Type B pancreatic cell (in vitro differentiated cells): ENCODE data around the gene IL1RAPL2. TPM values are rescaled to one million over a fixed set of nuclear protein-coding genes. Genes with fewer than 3 reads are reported as not detected.
"Not testable (repeated sequence)": the region's sequence is repeated elsewhere in the genome, so short reads cannot be mapped to it uniquely, and the experiment has no call there.

Experiments
- DNase-seq: peaks from one replicate; pipeline ENCODE4 v3.0.0; 2021; ENCODE audit warnings: mixed read lengths; ENCODE audit not compliant: unreplicated experiment; ENCODE audit errors: extremely low spot score
- H3K27ac Mint-ChIP-seq: 2 replicates; pipeline ENCODE4 v1.8.0; 2021; ENCODE audit warnings: mild to moderate bottlenecking, mixed read lengths
- H3K27me3 Mint-ChIP-seq: 2 replicates; pipeline ENCODE4 v1.8.0; 2021; ENCODE audit warnings: mixed read lengths
- H3K36me3 Mint-ChIP-seq: 2 replicates; pipeline ENCODE4 v1.8.0; 2021; ENCODE audit warnings: mixed read lengths
- H3K4me1 Mint-ChIP-seq: one replicate; pipeline ENCODE4 v1.8.0; 2021; ENCODE audit warnings: mixed read lengths; ENCODE audit not compliant: unreplicated experiment
- H3K4me3 Mint-ChIP-seq: 2 replicates; pipeline ENCODE4 v1.8.0; 2021; ENCODE audit warnings: mild to moderate bottlenecking, mixed read lengths
- H3K9me3 Mint-ChIP-seq: 2 replicates; pipeline ENCODE4 v1.8.0; 2021; ENCODE audit warnings: mixed read lengths
- CTCF ChIP-seq: fragments of 200-600 bp; sonication (generic); conservative IDR thresholded peaks from 2 replicates; pipeline ENCODE4 v1.5.0; 2021; ENCODE audit warnings: antibody characterized with exemption, mild to moderate bottlenecking
- total RNA-seq: library from RNA; stranded (reverse); gene quantifications from 2 replicates; pipeline ENCODE4 v1.2.1, GENCODE V29; 2021; ENCODE audit warnings: low replicate concordance

Gene IL1RAPL2
- total RNA-seq, 1 donor from 2014 or later, result 4.5 TPM

- TF ChIP-seq CTCF, result no peak
- H3K4me1 Mint-ChIP-seq, result no peaks in the 10 kb centered on the region
- H3K4me3 Mint-ChIP-seq, result no peak overlapping the region
- H3K9me3 Mint-ChIP-seq, result peaks cover 4% of the 10 kb centered on the region
- H3K27me3 Mint-ChIP-seq, result no peaks in the 10 kb centered on the region
- no peaks in the 10 kb centered on the region for H3K36me3 Mint-ChIP-seq
- no peak for DNase-seq
- no peak overlapping the region for H3K27ac Mint-ChIP-seq
Measured at GRCh38 chrX:105098812-105099211, 532.8 kb downstream of the IL1RAPL2 start.

GRCh38 chrX:105101378-105101777 is 535.4 kb downstream of the IL1RAPL2 start:
- Mint-ChIP-seq H3K27ac (no peak overlapping the region), H3K4me3 (no peak overlapping the region), H3K9me3 (peaks cover 4% of the 10 kb centered on the region), H3K27me3 (no peaks in the 10 kb centered on the region), H3K36me3 (no peaks in the 10 kb centered on the region), H3K4me1 (no peaks in the 10 kb centered on the region)
- DNase-seq, result no peak
- TF ChIP-seq CTCF, result no peak

GRCh38 chrX:105109936-105110335 is 543.9 kb downstream of the IL1RAPL2 start:
- no peak for TF ChIP-seq CTCF
- Mint-ChIP-seq H3K9me3 (no peaks in the 10 kb centered on the region), H3K4me3 (no peak overlapping the region), H3K27me3 (no peaks in the 10 kb centered on the region), H3K27ac (no peak overlapping the region), H3K36me3 (no peaks in the 10 kb centered on the region), H3K4me1 (no peaks in the 10 kb centered on the region)
- no peak for DNase-seq

- Mint-ChIP-seq H3K27me3 (no peaks in the 10 kb centered on the region), H3K27ac (no peak overlapping the region), H3K36me3 (no peaks in the 10 kb centered on the region), H3K4me3 (no peak overlapping the region), H3K9me3 (no peaks in the 10 kb centered on the region), H3K4me1 (no peaks in the 10 kb centered on the region)
- no peak for TF ChIP-seq CTCF
- DNase-seq, result no peak
Measured at GRCh38 chrX:105114554-105115130, 548.6 kb downstream of the IL1RAPL2 start.

- not testable (repeated sequence) for H3K27me3 Mint-ChIP-seq, H3K9me3 Mint-ChIP-seq, H3K27ac Mint-ChIP-seq, H3K36me3 Mint-ChIP-seq, H3K4me3 Mint-ChIP-seq, H3K4me1 Mint-ChIP-seq
- DNase-seq, result peak; percentile 53
Measured at GRCh38 chrX:105115596-105116320, 549.8 kb downstream of the IL1RAPL2 start.

- Mint-ChIP-seq H3K27me3 (no peaks in the 10 kb centered on the region), H3K27ac (no peak overlapping the region), H3K4me1 (no peaks in the 10 kb centered on the region), H3K4me3 (no peak overlapping the region), H3K36me3 (no peaks in the 10 kb centered on the region), H3K9me3 (no peaks in the 10 kb centered on the region)
- DNase-seq, result no peak
- no peak for TF ChIP-seq CTCF
Measured at GRCh38 chrX:105116486-105116885, 550.5 kb downstream of the IL1RAPL2 start.
